Glutamatergic neuron (in vitro differentiated cells): Measurements from ENCODE around the gene MON1A. TPM values are rescaled to one million over a fixed set of nuclear protein-coding genes. Genes with fewer than 3 reads are reported as not detected.

Experiments used
- DNase-seq: peaks from one replicate; pipeline ENCODE4 v3.0.0; 2022
- H3K27ac Mint-ChIP-seq: one replicate; pipeline ENCODE4 v1.8.0; 2020; ENCODE audit warnings: mild to moderate bottlenecking, mixed read lengths, inconsistent platforms; ENCODE audit not compliant: unreplicated experiment
- H3K27me3 Mint-ChIP-seq: one replicate; pipeline ENCODE4 v1.8.0; 2020; ENCODE audit warnings: mild to moderate bottlenecking, moderate library complexity, mixed read lengths, inconsistent platforms; ENCODE audit not compliant: unreplicated experiment
- H3K36me3 Mint-ChIP-seq: one replicate; pipeline ENCODE4 v1.8.0; 2020; ENCODE audit warnings: mild to moderate bottlenecking, mixed read lengths, inconsistent platforms; ENCODE audit not compliant: unreplicated experiment
- H3K4me1 Mint-ChIP-seq: one replicate; pipeline ENCODE4 v1.8.0; 2020; ENCODE audit warnings: mild to moderate bottlenecking, low read depth, mixed read lengths, inconsistent platforms; ENCODE audit not compliant: unreplicated experiment
- H3K4me3 Mint-ChIP-seq: one replicate; pipeline ENCODE4 v1.8.0; 2020; ENCODE audit warnings: mild to moderate bottlenecking, mixed read lengths, inconsistent platforms; ENCODE audit not compliant: unreplicated experiment
- H3K9me3 Mint-ChIP-seq: one replicate; pipeline ENCODE4 v1.8.0; 2020; ENCODE audit warnings: mild to moderate bottlenecking, moderate library complexity, mixed read lengths, inconsistent platforms; ENCODE audit not compliant: unreplicated experiment
- total RNA-seq: library from RNA; stranded (reverse); fragmentation: NEBNext Ultra II Directional; extraction: Animal tissue kit (Norgen Biotek cat#: 25700); gene quantifications from one replicate; pipeline ENCODE4 v1.2.1, GENCODE V29; 2021; ENCODE audit not compliant: unreplicated experiment
- TF ChIP-seq, protein P1 (sequence below): fragments of 200-600 bp; sonication (generic); IDR thresholded peaks from one replicate; pipeline ENCODE4 v1.5.0; 2021; ENCODE audit not compliant: partially characterized antibody, unreplicated experiment

The MON1A gene
- total RNA-seq, 1 donor from 2014 or later, result 15.4 TPM

DNA sequence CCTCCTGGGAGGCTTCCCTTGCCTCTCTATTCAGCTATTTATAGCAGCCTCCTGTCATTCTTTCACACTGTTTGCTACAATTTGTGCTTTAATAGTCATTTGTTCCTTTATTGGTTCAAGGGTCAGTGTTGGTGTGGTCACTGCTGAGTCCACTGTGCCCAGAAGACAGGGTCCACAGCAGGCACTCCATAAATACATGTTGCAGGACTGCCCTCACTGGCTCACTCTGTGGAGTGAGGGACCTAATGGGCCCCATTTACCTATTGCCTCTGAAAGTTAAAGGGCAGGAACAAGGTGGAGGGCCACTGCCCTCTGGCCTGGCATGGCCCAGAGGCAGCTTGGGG lies 42.7 kb downstream of the MON1A start:
- TF ChIP-seq, protein P1, sequence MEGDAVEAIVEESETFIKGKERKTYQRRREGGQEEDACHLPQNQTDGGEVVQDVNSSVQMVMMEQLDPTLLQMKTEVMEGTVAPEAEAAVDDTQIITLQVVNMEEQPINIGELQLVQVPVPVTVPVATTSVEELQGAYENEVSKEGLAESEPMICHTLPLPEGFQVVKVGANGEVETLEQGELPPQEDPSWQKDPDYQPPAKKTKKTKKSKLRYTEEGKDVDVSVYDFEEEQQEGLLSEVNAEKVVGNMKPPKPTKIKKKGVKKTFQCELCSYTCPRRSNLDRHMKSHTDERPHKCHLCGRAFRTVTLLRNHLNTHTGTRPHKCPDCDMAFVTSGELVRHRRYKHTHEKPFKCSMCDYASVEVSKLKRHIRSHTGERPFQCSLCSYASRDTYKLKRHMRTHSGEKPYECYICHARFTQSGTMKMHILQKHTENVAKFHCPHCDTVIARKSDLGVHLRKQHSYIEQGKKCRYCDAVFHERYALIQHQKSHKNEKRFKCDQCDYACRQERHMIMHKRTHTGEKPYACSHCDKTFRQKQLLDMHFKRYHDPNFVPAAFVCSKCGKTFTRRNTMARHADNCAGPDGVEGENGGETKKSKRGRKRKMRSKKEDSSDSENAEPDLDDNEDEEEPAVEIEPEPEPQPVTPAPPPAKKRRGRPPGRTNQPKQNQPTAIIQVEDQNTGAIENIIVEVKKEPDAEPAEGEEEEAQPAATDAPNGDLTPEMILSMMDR, result no peak
- Mint-ChIP-seq H3K4me3 (no peak overlapping the region), H3K9me3 (peaks cover 5% of the 10 kb centered on the region)

GRCh38 chr3:49883998-49884397 lies 45.6 kb downstream of the MON1A start:
- DNase-seq, result no peak
- Mint-ChIP-seq H3K4me3 (no peak overlapping the region), H3K4me1 (peaks cover 29% of the 10 kb centered on the region), H3K9me3 (peaks cover 6% of the 10 kb centered on the region), H3K36me3 (no peaks in the 10 kb centered on the region), H3K27me3 (peaks cover 8% of the 10 kb centered on the region), H3K27ac (no peak overlapping the region)
- TF ChIP-seq, protein P1, result no peak

More for the DNA sequence above, 42.7 kb downstream of the MON1A start:
- H3K27me3 Mint-ChIP-seq, result peaks cover 3% of the 10 kb centered on the region
- DNase-seq, result no peak
- H3K36me3 Mint-ChIP-seq, result no peaks in the 10 kb centered on the region
- H3K27ac Mint-ChIP-seq, result no peak overlapping the region
- peaks cover 21% of the 10 kb centered on the region for H3K4me1 Mint-ChIP-seq

DNA sequence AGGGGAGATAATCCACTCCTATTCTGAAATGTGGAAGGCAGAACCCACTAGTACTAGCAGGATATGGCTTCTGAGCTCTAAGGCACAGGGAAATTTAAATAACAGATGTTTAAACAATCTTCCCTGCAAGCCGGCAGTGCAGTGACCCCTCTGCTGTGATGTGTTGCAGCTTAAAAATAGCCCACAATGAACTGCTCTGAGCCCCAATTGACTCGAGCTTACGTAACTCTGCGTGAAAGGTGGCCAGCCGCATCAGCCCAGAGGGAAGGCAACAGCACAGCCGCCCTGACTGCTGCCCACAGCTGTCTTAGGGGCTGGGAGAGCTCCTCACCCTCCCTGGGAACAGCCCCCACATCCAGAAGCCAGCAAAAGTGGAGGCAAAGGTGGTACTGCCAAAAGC lies 47.4 kb downstream of the MON1A start:
- peak overlapping the region; percentile 60 for H3K4me3 Mint-ChIP-seq
- peaks cover 6% of the 10 kb centered on the region for H3K9me3 Mint-ChIP-seq
- peaks cover 5% of the 10 kb centered on the region for H3K27me3 Mint-ChIP-seq
- DNase-seq, result no peak
- H3K36me3 Mint-ChIP-seq, result no peaks in the 10 kb centered on the region
- H3K27ac Mint-ChIP-seq, result peak overlapping the region; percentile 97
- peaks cover 27% of the 10 kb centered on the region for H3K4me1 Mint-ChIP-seq
- TF ChIP-seq, protein P1, result no peak

- Mint-ChIP-seq H3K4me3 (peak overlapping the region; percentile 63), H3K27ac (peak overlapping the region; percentile 97), H3K27me3 (peaks cover 9% of the 10 kb centered on the region), H3K4me1 (peaks cover 29% of the 10 kb centered on the region), H3K36me3 (no peaks in the 10 kb centered on the region), H3K9me3 (peaks cover 8% of the 10 kb centered on the region)
- DNase-seq, result peak; percentile 92
- TF ChIP-seq, protein P1, result no peak
These were observed 48.9 kb downstream of the MON1A start for GRCh38 chr3:49880581-49881315.

GRCh38 chr3:49879721-49880120 lies 49.9 kb downstream of the MON1A start:
- TF ChIP-seq, protein P1, result no peak
- H3K27ac Mint-ChIP-seq, result peak overlapping the region; percentile 97

More at GRCh38 chr3:49879721-49880120, 49.9 kb downstream of the MON1A start:
- Mint-ChIP-seq H3K4me3 (peak overlapping the region; percentile 78), H3K4me1 (peaks cover 29% of the 10 kb centered on the region), H3K9me3 (peaks cover 8% of the 10 kb centered on the region), H3K36me3 (no peaks in the 10 kb centered on the region), H3K27me3 (peaks cover 11% of the 10 kb centered on the region)
- no peak for DNase-seq
